Stimulated activated CD8-positive, alpha-beta memory T cell treated with anti-CD3 and anti-CD28 coated beads, Interleukin-12 subunit alpha, Interleukin-12 subunit beta, amount 100 ng/mL, for 24 hours (primary cell): ENCODE data around the gene OR10G2.
"Not testable (repeated sequence)": the region's sequence is repeated elsewhere in the genome, so short reads cannot be mapped to it uniquely, and the experiment has no call there.

ENCODE experiments used
- DNase-seq: peaks from one replicate; pipeline ENCODE4 v3.0.0-alpha.2; 2020; ENCODE audit errors: extremely low read depth

Gene OR10G2, protein sequence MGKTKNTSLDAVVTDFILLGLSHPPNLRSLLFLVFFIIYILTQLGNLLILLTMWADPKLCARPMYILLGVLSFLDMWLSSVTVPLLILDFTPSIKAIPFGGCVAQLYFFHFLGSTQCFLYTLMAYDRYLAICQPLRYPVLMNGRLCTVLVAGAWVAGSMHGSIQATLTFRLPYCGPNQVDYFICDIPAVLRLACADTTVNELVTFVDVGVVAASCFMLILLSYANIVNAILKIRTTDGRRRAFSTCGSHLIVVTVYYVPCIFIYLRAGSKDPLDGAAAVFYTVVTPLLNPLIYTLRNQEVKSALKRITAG

DNA sequence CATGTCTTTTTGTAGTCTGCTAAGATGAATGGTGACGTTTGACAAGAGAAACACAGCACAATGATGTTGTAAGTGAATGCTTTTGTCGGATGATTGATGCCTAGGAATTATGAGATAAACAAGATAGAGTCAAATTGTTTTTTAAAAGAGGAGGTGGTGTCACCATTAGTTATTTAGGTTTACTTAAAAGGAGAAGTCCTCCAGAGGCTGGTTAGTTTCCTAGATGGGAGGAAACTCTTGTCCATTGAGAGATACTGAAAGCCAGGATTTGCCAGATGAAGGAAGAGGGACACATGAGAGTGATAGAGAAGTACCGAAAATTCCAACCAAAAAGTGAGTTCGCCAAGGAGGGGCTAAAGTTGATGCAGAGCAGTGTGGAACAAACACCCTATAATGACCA is at the start of gene OR10G2:
TSS of gene OR10G2 (minus strand) at position 101 of the 400 bp plus-strand sequence. CDS start at position 3, 98 bp downstream.
- no peak for DNase-seq

DNA sequence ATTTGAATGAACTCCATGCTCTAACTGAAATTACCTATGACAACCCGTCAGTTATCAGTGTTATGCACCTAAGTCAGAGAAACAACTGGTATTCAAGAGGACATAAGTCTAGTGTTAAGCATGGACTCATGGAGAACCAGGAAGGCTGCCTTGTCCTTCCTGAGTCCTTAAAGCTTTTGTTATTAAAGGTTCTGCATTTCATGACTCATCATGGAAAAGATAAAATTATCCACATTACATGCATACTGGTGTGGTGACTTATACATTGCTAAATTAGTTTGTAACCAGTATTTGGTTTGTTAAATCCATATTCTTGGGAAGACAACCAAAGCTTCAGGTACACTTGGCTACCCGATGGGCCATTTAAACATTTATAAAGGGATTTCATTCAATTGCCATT is 45.3 kb upstream of the OR10G2 start:
- no peak for DNase-seq

DNA sequence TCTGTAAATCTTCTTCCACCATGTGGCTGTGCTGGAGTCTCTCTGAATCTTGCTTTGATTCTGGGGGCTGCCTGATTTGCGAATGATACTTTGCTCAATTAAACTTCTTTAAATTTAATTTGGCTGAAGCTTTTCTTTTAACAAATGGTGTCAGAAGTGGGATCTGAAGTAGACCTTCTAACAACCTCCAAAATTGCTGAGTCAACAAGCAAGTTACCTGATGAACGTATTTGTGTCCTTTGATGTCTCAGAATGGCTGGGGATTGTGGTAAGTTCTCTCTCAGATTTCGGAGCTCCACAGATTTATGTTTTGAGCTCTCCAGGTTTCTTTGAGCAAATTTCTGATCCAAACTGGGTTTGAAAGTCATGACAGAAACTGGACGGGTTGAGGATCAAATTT is 40.8 kb upstream of the OR10G2 start:
- DNase-seq: no peak

DNA sequence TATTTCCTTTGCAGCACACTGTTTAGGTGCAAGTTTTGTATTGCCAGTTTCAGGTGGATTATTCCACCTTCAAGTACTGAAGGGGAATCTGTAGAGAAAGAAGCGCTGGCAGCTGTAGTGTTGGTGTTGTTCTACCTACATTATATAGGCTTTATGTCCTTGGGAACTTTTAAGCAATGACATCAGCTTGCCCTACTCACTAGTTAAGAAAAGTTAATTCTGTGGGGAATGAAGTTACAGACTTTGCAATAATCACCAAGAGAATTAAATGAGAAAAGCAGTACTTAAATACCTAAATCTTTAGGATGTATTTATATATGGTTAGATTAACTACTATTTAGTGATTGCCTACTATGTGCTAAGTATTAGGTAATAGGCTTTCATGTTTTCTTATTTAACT is 39.0 kb upstream of the OR10G2 start, which contains the start of gene OR4E1:
TSS of gene OR4E1 (minus strand) at position 101 of the 400 bp plus-strand sequence. CDS start 2,883 bp downstream, outside the sequence.
- DNase-seq: no peak

DNA sequence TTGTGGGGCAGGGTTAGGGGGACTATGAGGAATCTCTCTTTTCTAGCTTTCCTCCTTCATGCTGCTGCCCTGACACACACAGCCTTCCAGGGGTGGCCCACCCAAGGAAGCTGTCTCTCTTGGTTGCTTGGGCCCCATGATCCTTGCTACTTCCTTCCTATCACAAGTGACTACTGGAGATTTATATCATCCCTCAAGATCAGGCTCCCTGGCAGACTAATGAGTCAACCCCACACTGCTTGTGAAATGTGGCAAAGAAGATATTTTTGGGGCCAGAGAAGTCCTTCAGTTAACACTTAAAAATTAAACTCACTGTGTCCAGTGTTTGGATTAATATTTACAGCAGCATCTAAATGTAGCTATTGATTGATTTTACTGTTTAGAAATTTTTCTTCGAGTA is 37.4 kb upstream of the OR10G2 start:
- no peak for DNase-seq

DNA sequence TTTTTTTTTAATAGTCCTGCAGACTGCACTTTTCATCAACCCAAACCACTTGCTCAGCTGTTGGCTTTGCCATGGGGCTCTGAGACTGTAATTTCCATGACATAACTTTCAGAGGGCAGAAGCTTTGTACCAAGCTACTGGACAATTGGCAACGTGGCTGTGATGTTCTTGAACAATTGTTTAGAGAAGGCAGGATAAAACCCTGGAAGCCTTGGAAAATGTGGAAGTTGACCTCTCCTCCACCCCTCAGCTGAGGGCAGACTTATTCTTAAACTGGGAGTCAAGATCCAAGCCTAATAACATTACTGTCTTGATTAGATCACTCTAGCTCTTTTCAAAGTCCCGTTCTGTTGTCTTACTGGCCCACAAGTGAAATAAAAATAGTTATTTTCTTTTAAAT is 36.6 kb upstream of the OR10G2 start:
- DNase-seq: no peak

DNA sequence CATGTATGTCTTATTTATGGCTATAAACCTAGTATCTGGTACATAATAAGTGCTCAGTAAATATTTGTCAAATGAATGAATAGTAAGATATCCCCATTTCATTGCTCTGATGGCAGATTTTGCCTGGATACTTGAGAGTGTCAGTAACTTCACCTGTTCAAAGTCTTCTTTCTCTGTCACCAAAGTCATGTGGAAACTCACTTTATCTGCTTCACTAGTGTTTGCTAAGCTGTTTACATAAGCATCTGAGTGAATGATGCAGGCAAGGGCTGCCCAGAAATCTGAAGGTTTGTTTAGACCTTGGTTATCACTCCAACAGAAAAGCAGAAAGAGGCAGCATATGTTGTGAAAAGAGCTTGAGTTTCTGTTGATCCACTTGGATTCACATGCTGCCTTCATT is 34.5 kb upstream of the OR10G2 start:
- DNase-seq: no peak

DNA sequence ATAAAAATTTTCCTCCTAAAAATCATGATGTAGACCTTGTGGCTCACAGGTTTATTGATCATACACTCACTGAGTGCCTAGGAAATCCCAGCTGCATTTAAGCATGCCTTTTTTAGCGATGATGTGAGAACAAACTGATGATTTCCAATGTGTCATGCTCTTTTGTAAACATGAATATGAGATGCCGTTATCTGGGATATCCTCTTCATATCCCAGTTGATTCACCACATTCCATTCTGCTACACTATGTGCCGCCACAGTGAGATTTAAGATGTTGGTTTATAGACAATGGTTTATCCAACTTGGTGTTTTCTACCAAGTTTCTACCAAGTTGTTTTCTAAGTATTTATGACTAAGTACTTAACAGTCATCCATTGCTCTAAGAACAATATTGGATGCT is 33.6 kb upstream of the OR10G2 start:
- DNase-seq: no peak

DNA sequence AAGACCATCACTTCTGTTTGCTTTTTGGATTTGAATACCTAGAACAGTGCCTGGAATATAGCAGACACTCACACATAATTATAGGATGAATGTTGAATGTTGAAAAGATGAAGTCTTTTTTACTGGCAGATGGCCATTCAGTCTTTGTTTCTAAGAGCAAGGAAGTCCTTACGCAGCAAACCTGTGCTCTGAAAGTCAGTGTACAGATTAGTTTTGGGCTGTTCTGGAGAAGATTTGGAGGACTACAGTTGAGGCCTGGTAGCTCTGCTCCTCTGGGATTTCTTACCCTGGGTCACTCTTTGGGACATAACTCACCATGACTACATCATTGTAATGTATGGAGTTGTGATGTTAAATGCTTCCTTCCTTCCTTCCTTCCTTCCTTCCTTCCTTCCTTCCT is 22.2 kb upstream of the OR10G2 start:
- no peak for DNase-seq

DNA sequence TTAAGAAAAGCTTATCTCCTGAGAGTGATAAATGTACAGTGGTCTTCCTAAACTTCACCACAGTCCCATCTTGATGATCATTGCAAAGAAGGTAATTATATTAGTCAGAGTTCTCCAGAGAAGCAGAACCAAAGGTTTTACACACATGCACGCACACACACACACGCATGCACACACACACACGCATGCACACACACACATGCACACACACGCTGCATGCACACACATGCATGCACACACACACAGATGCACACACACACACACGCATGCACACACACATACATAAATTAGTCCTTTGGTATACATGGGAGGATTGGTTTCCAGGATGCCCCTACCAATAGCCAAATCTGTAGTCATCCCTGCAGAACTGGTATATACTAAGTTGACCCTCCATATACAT is 19.5 kb upstream of the OR10G2 start:
- DNase-seq: no peak

DNA sequence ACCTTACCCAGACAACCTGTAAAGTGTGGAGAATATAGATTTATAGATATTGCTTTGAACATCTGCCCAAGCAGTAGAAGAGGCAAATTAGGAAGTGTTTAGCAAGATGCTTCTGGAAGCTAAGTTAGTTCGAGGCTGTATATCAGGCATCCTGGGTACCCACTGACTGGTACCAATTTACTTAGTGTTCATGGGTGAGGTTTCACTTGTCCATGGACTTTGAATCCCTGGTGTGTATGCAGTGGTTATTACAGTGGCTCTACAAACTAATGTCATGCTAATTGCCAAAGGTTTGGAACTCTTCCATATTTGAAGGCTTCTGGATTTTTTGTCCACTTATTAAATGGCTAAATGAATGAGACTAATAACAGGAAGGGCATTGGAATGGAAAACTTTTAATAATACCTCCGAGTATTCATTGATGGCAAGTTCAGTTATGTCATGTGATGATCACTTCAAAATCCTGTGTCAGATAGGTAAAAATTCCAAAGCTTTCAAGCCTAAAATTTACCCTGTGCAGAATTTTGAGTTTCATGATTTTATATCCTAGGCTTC is 18.7 kb upstream of the OR10G2 start, which contains the start of gene OR4E2:
TSS of gene OR4E2 (plus strand) at position 505 of the 555 bp plus-strand sequence. CDS start 11,248 bp downstream, outside the sequence.
- no peak for DNase-seq

DNA sequence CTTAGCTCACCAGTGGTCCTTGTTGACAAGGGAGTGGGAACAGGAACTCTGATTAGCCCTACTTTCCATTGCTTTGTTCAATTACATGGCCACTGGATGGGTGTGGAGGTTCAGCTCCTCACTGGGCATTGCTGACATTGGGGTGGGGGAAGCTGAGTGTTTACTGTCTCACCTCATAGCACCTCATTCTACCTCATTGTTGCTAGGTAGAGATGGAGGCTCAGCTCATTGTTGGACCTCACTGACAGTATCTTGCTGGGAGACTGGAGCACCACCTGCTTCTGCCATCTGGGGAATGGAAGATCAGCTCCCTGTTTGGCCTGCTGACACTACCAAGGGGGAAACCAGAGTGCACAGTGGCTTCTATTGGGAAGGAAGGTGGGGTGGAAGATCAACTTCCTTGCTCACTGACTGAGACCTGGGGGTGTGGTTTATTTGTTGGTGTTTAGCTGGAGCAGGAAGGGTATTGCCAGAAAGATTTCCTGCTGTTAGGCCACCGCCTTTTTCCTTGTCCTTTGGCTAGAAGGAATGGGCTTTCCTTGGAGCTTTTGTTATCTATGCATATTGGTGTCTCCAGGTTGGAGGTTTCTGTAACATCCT is 17.6 kb upstream of the OR10G2 start:
- DNase-seq: no peak

DNA sequence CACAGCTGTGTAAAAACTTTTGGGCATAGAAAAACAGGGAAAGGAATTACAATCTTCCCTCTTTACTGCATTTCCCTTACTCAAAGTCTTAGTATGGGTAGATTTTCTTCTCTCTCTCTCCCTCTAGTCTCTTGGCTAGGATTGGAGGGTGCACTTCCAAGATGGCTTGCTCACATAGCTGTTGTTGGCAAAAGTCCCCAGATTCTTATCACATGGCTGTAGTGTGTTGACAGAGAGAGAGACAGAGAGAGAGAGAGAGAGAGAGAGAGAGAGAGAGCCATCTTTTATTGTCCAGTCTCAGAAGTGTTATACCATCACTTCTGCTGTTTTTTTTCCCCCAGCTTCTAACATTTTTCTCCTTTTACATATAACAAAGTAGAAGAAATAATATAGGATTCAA is 12.6 kb upstream of the OR10G2 start:
- DNase-seq: no peak

DNA sequence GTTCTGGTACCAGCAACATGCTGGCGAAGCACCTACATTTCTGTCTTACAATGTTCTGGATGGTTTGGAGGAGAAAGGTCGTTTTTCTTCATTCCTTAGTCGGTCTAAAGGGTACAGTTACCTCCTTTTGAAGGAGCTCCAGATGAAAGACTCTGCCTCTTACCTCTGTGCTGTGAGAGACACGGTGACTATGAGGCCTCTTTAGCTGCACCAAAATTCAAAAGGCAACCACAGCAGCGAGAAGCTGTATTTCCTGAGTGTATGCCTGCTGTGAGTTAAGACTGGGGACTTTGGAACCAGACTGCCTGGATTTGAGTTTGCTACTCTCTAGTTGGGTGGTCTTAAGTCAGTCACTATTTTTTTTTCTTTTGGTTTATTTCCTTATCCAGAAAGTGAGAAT is 8.7 kb upstream of the OR10G2 start:
- DNase-seq: no peak

DNA sequence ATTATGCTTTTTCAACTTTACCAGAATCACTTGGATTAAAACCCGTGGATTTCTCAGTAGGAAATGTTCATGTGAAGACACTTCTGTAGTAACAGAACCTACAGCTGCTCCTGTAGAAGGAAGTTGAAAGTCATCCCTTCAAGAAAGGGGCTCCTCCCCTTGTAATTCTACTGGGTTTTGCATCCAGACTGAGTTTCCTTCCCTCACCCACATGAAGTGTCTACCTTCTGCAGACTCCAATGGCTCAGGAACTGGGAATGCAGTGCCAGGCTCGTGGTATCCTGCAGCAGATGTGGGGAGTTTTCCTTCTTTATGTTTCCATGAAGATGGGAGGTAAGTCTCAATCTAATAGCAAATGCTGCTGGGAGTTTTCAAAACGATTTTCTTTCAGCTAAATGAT is 7.9 kb upstream of the OR10G2 start:
- no peak for DNase-seq

DNA sequence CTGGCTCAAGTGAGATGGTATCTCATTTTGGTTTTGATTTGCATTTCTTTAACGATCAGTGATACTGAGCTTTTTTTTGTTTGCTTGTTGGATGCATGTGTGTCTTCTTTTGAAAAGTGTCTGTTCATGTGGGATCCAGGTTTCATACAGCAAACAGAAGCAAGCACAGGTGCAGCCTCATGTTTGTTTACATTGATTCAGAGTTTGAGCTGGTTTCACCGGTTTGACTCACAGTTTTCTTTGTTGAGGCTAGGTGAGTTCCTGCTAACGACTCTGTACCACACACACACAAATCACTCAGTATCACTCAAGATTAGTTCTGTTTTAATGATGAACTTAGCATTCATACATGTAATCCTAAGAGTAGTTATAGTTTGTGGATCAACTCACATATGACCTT is 3.7 kb downstream of the OR10G2 start:
- DNase-seq: no peak

DNA sequence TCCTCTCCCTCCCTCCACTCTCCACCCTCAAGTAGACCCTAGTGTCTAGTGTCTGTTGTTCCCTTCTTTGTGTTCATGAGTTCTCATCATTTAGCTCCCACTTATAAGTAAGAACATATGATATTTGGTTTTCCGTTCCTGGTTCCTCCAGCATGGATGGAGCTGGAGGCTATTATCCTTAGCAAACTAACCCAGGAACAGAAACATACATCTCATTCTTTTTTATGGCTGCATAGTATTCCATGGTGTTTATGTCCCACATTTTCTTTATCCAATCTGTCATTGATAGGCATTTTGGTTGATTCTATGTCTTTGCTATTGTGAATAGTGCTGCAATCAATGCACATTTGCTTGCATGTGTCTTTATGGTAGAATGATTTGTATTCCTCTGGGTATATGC is 4.2 kb downstream of the OR10G2 start:
- not testable (repeated sequence) for DNase-seq

DNA sequence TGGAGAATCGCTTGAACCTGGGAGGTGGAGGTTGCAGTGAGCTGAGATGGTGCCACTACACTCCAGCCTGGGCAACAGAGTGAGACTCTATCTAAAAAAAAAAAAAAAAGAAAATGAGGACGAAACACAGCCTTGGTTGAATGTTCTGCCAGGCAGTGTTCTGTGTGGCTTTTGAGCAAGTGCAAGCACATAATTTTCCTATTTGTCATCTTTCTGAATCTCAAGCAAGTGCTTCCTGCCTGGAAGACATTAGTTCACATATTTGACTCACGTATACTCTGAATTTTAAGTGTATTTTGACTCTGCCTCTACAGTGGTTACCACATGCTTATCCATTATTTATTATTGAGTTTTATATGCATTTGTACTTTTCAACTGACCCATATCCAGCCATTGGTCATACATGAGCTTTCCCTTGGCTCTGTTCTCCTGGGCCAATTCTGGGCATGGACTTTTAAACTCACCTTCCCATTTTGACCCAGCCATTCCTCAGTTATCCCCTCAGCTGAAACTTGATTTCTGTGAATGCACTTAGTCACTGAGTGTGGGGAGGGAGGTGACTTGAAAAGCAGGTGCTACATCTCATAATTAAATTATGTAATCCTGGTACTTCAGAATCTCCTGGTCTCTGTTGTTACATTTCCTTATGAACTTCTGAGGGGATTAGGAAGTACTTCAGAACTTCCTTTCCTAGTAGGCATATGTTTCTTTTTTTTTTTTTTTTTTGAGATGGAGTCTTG is 8.1 kb downstream of the OR10G2 start:
- DNase-seq: no peak

DNA sequence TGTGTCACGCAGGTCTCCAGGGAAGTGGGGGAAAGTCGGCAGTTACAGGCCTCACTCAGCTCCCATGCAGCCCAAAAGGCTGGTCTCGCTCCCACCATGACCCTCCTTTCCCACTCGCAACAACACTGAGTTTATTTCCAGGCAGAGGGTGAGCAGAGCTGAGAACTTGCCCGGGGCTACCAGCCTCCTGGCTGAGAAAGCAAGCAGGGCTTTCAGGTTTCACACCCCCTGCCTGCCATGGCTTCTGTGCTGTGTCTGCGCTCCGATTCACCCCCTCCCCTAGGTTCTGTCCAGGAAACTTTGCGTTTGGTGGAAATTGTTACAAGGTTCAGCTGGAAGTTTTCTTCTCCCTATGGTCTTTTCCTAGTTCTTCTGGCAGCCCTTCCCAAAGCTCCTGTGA is 17.1 kb downstream of the OR10G2 start:
- DNase-seq: no peak

DNA sequence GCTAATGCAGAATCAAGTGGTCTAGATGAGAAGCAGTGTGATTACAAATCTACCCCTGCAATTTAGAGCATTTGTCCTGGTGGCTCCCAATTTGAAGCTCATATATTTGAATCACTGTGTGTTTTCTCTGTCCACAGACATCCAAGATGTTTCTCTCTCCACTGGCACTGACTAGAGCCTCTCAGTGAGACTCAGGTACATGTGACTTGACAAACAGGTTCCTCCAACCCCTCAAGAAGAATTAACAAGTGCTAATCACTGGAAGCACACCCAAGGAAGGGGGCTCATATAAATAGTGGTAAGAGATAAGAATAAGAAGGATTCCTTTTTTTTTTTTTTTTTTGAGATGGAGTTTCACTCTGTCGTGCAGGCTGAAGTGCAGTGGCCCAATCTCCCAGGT is 20.5 kb downstream of the OR10G2 start:
- no peak for DNase-seq

DNA sequence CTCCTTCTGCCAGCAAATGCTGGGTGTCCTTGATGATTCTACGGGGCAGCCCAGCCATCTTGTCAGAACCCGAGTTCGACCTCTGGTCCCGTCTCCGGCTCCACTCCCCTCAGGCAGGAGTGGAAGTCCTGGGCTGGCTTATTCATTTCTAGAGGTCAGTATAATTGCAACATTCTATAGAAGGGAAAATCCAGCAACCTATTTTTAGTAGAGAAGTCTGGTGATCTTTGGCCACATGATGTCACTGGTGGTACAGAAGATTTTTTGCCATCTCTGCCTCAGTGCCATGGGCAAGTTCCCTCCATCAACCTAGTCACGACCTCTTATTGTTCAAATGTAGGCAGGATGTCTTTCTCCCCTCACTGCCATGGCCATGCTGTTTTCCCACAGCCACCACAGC is 22.4 kb downstream of the OR10G2 start:
- DNase-seq: no peak

DNA sequence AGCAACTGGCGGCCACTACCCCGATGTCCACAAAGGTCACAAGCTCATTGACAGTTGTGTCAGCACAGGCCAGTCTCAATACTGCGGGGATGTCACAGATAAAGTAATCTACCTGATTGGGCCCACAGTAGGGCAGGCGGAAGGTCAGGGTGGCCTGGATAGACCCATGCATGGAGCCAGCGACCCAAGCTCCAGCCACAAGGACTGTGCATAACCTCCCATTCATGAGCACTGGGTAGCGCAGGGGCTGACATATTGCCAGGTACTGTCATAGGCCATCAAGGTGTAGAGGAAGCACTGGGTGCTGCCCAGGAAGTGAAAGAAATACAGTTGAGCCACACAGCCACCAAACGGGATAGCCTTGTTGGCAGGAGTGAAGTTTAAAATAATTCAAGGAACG is 32.6 kb downstream of the OR10G2 start:
- not testable (repeated sequence) for DNase-seq

DNA sequence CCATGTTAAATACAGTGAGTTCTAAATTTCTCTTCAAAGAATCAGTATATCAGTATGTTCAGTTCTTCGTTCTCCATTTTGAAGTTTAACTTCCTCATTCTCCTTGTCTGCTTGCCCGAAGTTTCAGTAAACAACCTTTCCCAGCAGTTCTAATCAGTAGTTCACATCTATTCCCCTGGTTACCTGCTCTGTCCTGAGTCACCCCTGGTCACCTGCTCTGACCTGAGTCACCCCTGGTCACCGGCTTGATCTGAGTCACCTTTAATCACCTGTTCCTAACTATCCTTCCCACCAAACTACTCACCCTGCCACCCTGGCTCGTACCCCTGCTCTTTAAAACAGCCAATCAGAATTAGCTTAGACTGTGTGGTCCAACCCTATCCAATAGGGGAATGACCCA is 45.4 kb downstream of the OR10G2 start:
- no peak for DNase-seq
